Measurements from ENCODE around the gene SLC2A5.
"Not testable (repeated sequence)": the region's sequence is repeated elsewhere in the genome, so short reads cannot be mapped to it uniquely, and the experiment has no call there.

Gene SLC2A5

GRCh38 chr1:9031484-9032259 lies 37.8 kb downstream of the SLC2A5 start:
- no peak for DNase-seq

- DNase-seq = not testable (repeated sequence)
Measured at GRCh38 chr1:9031077-9031476, 38.4 kb downstream of the SLC2A5 start.

GRCh38 chr1:9028921-9029705 lies 40.3 kb downstream of the SLC2A5 start:
- DNase-seq = no peak

GRCh38 chr1:9027307-9027706 lies 42.1 kb downstream of the SLC2A5 start:
- no peak for DNase-seq

- no peak for DNase-seq
Measured at GRCh38 chr1:9025449-9025848, 44.0 kb downstream of the SLC2A5 start.

GRCh38 chr1:9024837-9025236 lies 44.6 kb downstream of the SLC2A5 start:
- DNase-seq = no peak

- no peak for DNase-seq
Measured at GRCh38 chr1:9022773-9023172, 46.7 kb downstream of the SLC2A5 start.

- DNase-seq = not testable (repeated sequence)
Measured at GRCh38 chr1:9022026-9022738, 47.3 kb downstream of the SLC2A5 start.

- DNase-seq = no peak
Measured at GRCh38 chr1:9020305-9020704, 49.1 kb downstream of the SLC2A5 start.

GRCh38 chr1:9019896-9020295 lies 49.5 kb downstream of the SLC2A5 start:
- no peak for DNase-seq

- DNase-seq = no peak
Measured at GRCh38 chr1:9018333-9018732, 51.1 kb downstream of the SLC2A5 start.

- no peak for DNase-seq
Measured at GRCh38 chr1:9016455-9016854, 53.0 kb downstream of the SLC2A5 start.

- no peak for DNase-seq
Measured at GRCh38 chr1:9014475-9015375, 54.7 kb downstream of the SLC2A5 start.

GRCh38 chr1:9013819-9014218 lies 55.6 kb downstream of the SLC2A5 start:
- no peak for DNase-seq

GRCh38 chr1:9010781-9011323 lies 58.6 kb downstream of the SLC2A5 start:
- DNase-seq = no peak

GRCh38 chr1:9009438-9010370 lies 59.7 kb downstream of the SLC2A5 start:
- DNase-seq = no peak

- no peak for DNase-seq
Measured at GRCh38 chr1:9008236-9008635, 61.2 kb downstream of the SLC2A5 start.

- no peak for DNase-seq
Measured at GRCh38 chr1:9006956-9007615, 62.3 kb downstream of the SLC2A5 start.

GRCh38 chr1:9005395-9005708 lies 64.1 kb downstream of the SLC2A5 start:
- DNase-seq = no peak

- no peak for DNase-seq
Measured at GRCh38 chr1:9004700-9005394, 64.6 kb downstream of the SLC2A5 start.
